Measurements from ENCODE around the gene FFAR2.

GRCh38 chr19:35435896-35436295 is 12.2 kb upstream of the FFAR2 start:
- TF ChIP-seq FOS (IDR thresholded peaks at IDR 0.05; ENCODE audit: borderline replicate concordance, insufficient read depth, low read length) (no peak), EZH2 (IDR thresholded peaks at IDR 0.05; ENCODE audit: borderline replicate concordance, low read depth, low read length, severe bottlenecking) (no peak), POLR2A (IDR thresholded peaks at IDR 0.05; ENCODE audit: low read depth, low read length) (no peak)
- TF ChIP-seq, protein P1, sequence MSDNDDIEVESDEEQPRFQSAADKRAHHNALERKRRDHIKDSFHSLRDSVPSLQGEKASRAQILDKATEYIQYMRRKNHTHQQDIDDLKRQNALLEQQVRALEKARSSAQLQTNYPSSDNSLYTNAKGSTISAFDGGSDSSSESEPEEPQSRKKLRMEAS (IDR thresholded peaks at IDR 0.05; ENCODE audit: insufficient read depth, insufficient read length) = no peak
